Upper lobe of left lung (tissue), 6 donors: ENCODE data around the gene SCLT1. TPM values are rescaled to one million over a fixed set of nuclear protein-coding genes. Genes with fewer than 3 reads are reported as not detected.

Experiments used
- ATAC-seq, 2 donors: fragments of 200-7000 bp; cut with Tn5 transposase; one replicate each; pipeline ENCODE4 v1.9.1; 2022; ENCODE audit warnings: mild to moderate bottlenecking in 2 of 2, moderate library complexity in 2 of 2; ENCODE audit not compliant: low FRiP score in 2 of 2
- DNase-seq, 2 donors: peaks; one replicate each; pipeline ENCODE4 v3.0.0-alpha.2; 2019 to 2020
- H3K27ac ChIP-seq, 4 donors: fragments of 200-600 bp; sonication (generic); one replicate each; pipeline ENCODE4 v1.5.1; 2016 to 2019
- H3K27me3 ChIP-seq, 4 donors: fragments of 200-600 bp; sonication (generic); one replicate each; pipeline ENCODE4 v1.5.1; 2017 to 2019
- H3K36me3 ChIP-seq, 4 donors: fragments of 200-600 bp; sonication (generic); one replicate each; pipeline ENCODE4 v1.5.1; 2016 to 2019
- H3K4me1 ChIP-seq, 4 donors: fragments of 200-600 bp; sonication (generic); one replicate each; pipeline ENCODE4 v1.5.1; 2018 to 2019
- H3K4me3 ChIP-seq, 4 donors: fragments of 200-600 bp; sonication (generic); one replicate each; pipeline ENCODE4 v1.5.1; 2017 to 2019; ENCODE audit warnings: mild to moderate bottlenecking in 2 of 4, moderate library complexity in 1 of 4
- H3K9me3 ChIP-seq, 4 donors: fragments of 200-600 bp; sonication (generic); one replicate each; pipeline ENCODE4 v1.5.1; 2018 to 2019
- EP300 ChIP-seq, 4 donors: sonication (generic); formaldehyde crosslinking; IDR thresholded peaks; one replicate each; pipeline ENCODE4 v1.5.1; 2017; ENCODE audit warnings: antibody characterized with exemption in 4 of 4, control low read depth in 2 of 4
- POLR2A ChIP-seq, 4 donors: fragments of 450-650 bp; IDR thresholded peaks; one replicate each; pipeline ENCODE4 v1.5.1; 2016 to 2017; ENCODE audit warnings: antibody characterized with exemption in 4 of 4, mild to moderate bottlenecking in 2 of 4
- POLR2AphosphoS5 ChIP-seq, 2 donors: sonication (generic); formaldehyde crosslinking; IDR thresholded peaks; one replicate each; pipeline ENCODE4 v1.5.1; 2017; ENCODE audit warnings: antibody characterized with exemption in 2 of 2
- WGBS, 2 donors: methylation state at CpG; one replicate each; pipeline ENCODE4 v1.1.5; 2017 to 2018; 5-methylcytosine and 5-hydroxymethylcytosine counted together
- total RNA-seq, 6 donors: library from RNA; depleted of rRNA in 4 of 6; stranded (reverse); fragments of >200 nt in 4 of 6; gene quantifications; one replicate each; pipeline versions ENCODE4 v1.1.0 to v1.2.1, GENCODE V29; 2016 to 2021
- TF ChIP-seq, protein P1 (sequence below), 6 experiments: fragments of 450-650 bp in 4 of 6; fragments of 200-600 bp in 2 of 6; sonication (generic) in 2 of 6; IDR thresholded peaks; one replicate each; pipeline ENCODE4 v1.5.1; 2016 to 2019; ENCODE audit warnings: antibody characterized with exemption in 6 of 6
- donor health status: DM: no; HTN: no; CAD: no; lungs with moderate emphysema.
- donor health status: DM: no; HTN: yes; CAD: no; lungs with severe emphysema.

SCLT1 gene
- total RNA-seq, 6 donors from 2014 or later: 7.9 to 27.2 (median 14.2) TPM

DNA sequence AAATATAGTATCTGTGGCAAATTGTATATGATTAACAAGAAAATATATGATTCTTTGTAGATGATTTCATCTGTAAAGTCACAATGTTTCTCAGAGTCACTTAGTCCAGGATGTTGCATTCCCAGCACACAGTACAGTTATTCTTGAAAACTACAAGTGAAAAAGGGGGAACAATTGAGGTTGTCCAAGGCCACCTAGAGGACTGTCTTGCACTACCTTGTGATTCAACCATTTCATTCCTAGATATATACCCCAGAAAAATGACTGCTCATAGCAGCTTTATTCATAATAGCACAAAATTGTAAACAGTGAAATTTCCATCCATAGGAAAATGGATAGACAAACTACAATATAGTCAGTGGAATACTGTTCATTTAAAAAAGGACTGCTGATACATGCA, 18.6 kb upstream of the SCLT1 start:
- Histone ChIP-seq H3K4me3 (no peak overlapping the region), H3K4me1 (no peaks in the 10 kb centered on the region), H3K27ac (no peak overlapping the region), H3K9me3 (no peaks in the 10 kb centered on the region), H3K36me3 (peaks cover 0 to 22% (median 0%) of the 10 kb centered on the region in 4 donors), H3K27me3 (no peaks in the 10 kb centered on the region)
- DNase-seq: no peak
- ATAC-seq: no peak
- TF ChIP-seq, protein P1, sequence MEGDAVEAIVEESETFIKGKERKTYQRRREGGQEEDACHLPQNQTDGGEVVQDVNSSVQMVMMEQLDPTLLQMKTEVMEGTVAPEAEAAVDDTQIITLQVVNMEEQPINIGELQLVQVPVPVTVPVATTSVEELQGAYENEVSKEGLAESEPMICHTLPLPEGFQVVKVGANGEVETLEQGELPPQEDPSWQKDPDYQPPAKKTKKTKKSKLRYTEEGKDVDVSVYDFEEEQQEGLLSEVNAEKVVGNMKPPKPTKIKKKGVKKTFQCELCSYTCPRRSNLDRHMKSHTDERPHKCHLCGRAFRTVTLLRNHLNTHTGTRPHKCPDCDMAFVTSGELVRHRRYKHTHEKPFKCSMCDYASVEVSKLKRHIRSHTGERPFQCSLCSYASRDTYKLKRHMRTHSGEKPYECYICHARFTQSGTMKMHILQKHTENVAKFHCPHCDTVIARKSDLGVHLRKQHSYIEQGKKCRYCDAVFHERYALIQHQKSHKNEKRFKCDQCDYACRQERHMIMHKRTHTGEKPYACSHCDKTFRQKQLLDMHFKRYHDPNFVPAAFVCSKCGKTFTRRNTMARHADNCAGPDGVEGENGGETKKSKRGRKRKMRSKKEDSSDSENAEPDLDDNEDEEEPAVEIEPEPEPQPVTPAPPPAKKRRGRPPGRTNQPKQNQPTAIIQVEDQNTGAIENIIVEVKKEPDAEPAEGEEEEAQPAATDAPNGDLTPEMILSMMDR (IDR thresholded peaks at IDR 0.05): no peak
- TF ChIP-seq POLR2AphosphoS5 (IDR thresholded peaks at IDR 0.05) (no peak), EP300 (IDR thresholded peaks at IDR 0.05) (no peak), POLR2A (IDR thresholded peaks at IDR 0.05) (no peak)

DNA sequence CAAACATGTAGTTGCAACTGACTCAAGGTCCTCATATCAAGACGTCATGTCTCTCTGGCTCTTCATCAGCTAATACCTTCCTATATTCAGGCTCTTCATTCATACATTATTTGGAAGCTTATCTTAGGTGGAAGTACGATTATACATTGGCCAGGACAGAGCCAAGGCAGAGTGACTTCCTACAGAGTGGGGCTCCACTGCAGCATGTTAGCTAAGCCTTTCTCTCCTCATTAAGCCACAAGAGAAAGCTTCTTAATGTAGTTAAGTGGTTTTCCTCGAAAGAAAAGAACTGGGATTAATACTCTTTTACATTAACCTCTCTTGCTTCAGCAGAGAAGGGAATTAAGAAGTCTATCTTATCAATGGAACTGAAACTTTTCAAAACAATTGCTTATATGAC, 17.6 kb upstream of the SCLT1 start:
- no peaks in the 10 kb centered on the region for H3K4me1 ChIP-seq
- no peak overlapping the region for H3K4me3 ChIP-seq
- DNase-seq: no peak
- no peak for ATAC-seq
- peaks cover 0 to 22% (median 0%) of the 10 kb centered on the region in 4 donors for H3K36me3 ChIP-seq
- WGBS, 2 donors: 80 to 82% methylated on average over 3 of the region's 3 CpGs
- H3K27ac ChIP-seq: no peak overlapping the region
- no peak for TF ChIP-seq EP300 (IDR thresholded peaks at IDR 0.05)
- no peak for TF ChIP-seq POLR2AphosphoS5 (IDR thresholded peaks at IDR 0.05)
- TF ChIP-seq, protein P1 (IDR thresholded peaks at IDR 0.05): no peak
- TF ChIP-seq POLR2A (IDR thresholded peaks at IDR 0.05): no peak
- H3K27me3 ChIP-seq: no peaks in the 10 kb centered on the region
- H3K9me3 ChIP-seq: no peaks in the 10 kb centered on the region

DNA sequence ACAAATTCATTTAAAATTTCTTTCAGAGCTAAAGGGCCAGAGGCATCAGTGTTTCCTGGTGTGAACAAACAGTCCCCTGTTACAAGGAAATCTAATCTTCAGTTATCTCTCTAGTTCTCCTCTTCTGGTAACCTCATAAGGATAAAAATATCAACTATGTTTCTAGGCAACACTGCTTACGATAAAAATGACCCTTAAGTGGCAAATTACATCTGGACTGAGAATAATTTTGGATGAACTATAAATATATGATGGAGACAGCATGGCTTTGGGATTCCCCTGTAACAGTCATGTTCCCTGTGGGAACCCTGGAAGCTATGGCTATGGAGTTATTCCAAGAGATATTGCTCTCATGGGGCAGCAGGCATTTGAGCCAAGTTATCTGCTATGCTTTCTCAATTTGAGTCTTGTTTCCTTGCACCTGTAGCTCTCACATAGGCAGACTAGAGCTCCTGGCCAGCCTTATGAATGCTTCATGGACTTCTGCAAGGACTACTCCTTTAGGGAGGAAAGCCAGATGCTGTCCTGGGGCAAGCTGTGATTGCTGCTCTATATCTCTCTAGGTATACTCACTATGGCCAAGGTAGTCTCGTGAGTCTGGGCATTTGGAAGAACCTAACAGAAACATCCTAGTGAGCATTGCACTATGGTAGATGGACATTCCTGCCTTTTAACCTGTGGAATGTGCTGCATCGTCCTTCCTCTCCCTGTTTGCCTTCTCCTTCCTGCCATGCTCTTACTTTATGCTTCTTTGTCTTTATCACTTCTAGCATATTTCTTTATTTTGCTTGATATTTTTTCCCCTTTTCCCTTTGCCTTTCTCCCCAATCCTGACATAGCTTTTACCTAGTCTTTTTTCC, 16.9 kb upstream of the SCLT1 start:
- WGBS, 2 donors: 80 to 86% methylated on average over 3 of the region's 3 CpGs
- Histone ChIP-seq H3K4me3 (no peak overlapping the region), H3K9me3 (no peaks in the 10 kb centered on the region), H3K4me1 (no peaks in the 10 kb centered on the region), H3K36me3 (peaks cover 0 to 22% (median 0%) of the 10 kb centered on the region in 4 donors), H3K27ac (no peak overlapping the region), H3K27me3 (no peaks in the 10 kb centered on the region)
- no peak for DNase-seq
- TF ChIP-seq, protein P1 (IDR thresholded peaks at IDR 0.05): no peak
- no peak for TF ChIP-seq POLR2A (IDR thresholded peaks at IDR 0.05)
- TF ChIP-seq EP300 (IDR thresholded peaks at IDR 0.05): no peak
- TF ChIP-seq POLR2AphosphoS5 (IDR thresholded peaks at IDR 0.05): no peak
- ATAC-seq: no peak

DNA sequence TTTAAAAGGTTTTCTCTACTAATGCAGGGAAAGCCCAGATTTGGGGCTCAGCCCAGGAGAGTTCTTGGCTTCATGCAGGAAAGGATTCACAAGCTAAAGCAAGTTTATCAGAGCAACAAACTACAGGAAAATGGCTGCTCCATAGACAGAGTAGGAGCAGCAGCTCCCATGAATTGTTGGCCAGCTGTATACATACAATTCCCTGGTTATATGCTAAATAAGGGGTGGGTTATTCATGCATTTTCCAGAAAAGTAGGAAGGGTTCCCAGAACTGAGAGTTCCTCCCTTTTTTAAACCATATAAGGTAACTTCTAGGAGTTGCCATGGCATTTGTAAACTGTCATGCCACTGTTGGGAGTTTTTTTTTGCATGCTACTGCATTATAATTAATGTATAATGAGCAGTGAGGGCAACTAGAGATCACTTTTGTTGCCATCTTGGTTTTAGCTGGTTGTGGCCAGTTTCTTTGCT, 5.2 kb upstream of the SCLT1 start:
- Histone ChIP-seq H3K4me1 (peaks cover 0 to 16% (median 11%) of the 10 kb centered on the region in 4 donors), H3K27ac (no peak overlapping the region), H3K4me3 (no peak overlapping the region), H3K9me3 (no peaks in the 10 kb centered on the region), H3K27me3 (no peaks in the 10 kb centered on the region), H3K36me3 (peaks cover 0 to 4% (median 1%) of the 10 kb centered on the region in 4 donors)
- TF ChIP-seq EP300 (IDR thresholded peaks at IDR 0.05): no peak
- no peak for TF ChIP-seq POLR2AphosphoS5 (IDR thresholded peaks at IDR 0.05)
- TF ChIP-seq POLR2A (IDR thresholded peaks at IDR 0.05): no peak
- TF ChIP-seq, protein P1 (IDR thresholded peaks at IDR 0.05): no peak
- ATAC-seq (no peak), DNase-seq (no peak)
